ENCODE measurements around the gene UNC13B. TPM values are rescaled to one million over a fixed set of nuclear protein-coding genes. Genes with fewer than 3 reads are reported as not detected.

UNC13B gene
- total RNA-seq, 1 donor from 2014 or later, result 0.84 TPM

DNA sequence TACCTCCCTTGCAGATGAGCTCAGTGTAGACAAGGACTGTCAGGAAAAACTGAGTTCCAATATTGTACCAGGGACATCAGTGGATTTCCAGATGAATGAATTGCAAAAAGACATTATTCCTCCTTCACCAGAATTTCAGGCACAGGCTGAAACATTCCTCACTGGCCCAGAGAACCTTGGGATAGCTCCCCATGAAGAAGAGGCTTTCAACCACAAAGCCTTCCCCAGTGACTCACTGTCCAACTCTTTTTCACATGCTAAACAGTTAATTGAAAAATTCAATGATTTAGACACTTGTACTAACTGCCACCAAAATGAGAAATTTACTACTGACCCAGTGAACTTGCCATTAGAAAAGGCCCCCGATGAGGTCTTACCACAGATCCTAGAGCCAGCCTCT, 144.5 kb downstream of the UNC13B start:
- H3K4me3 Mint-ChIP-seq (ENCODE audit: low read depth), result no peak overlapping the region
- H3K27me3 Mint-ChIP-seq (ENCODE audit: low read depth), result peaks cover 33% of the 10 kb centered on the region
- no peak for DNase-seq (ENCODE audit: low spot score)
- no peaks in the 10 kb centered on the region for H3K36me3 Mint-ChIP-seq (ENCODE audit: low read depth)
- no peaks in the 10 kb centered on the region for H3K9me3 Mint-ChIP-seq
- intact Hi-C loops (cut with micrococcal nuclease), result no loop called here
- H3K27ac Mint-ChIP-seq, result no peak overlapping the region
- H3K4me1 Mint-ChIP-seq (ENCODE audit: low read depth), result no peaks in the 10 kb centered on the region

DNA sequence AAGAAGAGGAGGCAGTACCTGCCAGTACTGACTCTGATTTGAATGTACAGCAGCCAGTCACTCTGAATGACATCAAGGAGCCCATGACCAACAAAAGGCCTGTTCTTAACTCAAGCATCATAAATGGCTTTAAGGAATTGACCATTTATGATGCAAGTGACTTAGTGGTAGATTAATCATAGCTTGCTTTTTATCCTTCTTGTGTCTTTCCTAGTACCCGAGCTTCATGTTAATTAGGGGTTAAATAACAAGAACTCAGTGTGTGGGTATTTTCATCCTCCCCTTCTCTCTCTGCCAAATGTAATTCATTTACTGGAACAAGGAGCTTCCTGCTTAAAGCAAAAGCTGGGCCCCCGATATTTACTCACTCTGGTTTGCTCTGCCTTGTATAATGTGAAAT, 146.5 kb downstream of the UNC13B start:
- no peak overlapping the region for H3K27ac Mint-ChIP-seq
- H3K4me1 Mint-ChIP-seq (ENCODE audit: low read depth), result no peaks in the 10 kb centered on the region
- DNase-seq (ENCODE audit: low spot score), result no peak
- intact Hi-C loops (cut with micrococcal nuclease), result no loop called here
- no peaks in the 10 kb centered on the region for H3K36me3 Mint-ChIP-seq (ENCODE audit: low read depth)
- no peak overlapping the region for H3K4me3 Mint-ChIP-seq (ENCODE audit: low read depth)
- peaks cover 21% of the 10 kb centered on the region for H3K27me3 Mint-ChIP-seq (ENCODE audit: low read depth)
- H3K9me3 Mint-ChIP-seq, result no peaks in the 10 kb centered on the region

DNA sequence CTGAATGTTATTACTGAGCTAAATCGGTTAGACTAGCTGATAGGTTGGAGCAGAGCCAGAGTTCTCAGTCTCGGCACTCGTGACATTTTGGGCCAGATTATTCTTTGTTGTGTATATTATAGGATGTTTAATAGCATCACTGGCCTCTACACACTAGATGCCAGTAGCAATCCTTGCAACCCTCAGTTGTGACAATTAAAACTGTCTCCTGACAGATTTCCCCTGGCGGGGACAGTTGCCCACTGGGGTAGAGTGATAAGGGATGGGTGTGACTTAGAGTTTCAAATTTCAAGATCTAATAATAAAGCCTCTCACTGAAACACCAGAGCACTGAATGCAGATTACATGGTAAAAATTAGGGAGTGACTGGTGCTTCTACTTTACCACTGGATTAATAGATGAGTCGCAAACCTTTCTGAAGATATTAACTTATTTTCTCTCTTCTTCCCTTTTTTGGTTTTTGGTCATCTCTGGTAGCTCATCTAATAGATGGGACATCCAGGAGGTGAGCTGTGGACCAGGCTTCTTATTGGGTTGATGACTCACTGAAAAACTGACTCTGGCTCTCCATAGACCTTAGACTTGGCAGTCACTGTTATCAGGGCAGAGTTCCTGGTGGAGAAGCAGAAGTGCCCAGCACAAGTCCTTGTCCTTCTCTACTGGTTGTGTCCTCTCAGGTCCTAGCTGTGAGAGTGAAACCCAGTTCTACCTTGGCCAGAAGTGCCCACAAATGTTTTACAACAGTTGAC, 150.3 kb downstream of the UNC13B start:
- peaks cover 3% of the 10 kb centered on the region for H3K27me3 Mint-ChIP-seq (ENCODE audit: low read depth)
- no peak overlapping the region for H3K4me3 Mint-ChIP-seq (ENCODE audit: low read depth)
- no peak for DNase-seq (ENCODE audit: low spot score)
- H3K36me3 Mint-ChIP-seq (ENCODE audit: low read depth), result no peaks in the 10 kb centered on the region
- H3K4me1 Mint-ChIP-seq (ENCODE audit: low read depth), result no peaks in the 10 kb centered on the region
- intact Hi-C loops (cut with micrococcal nuclease), result no loop called here
- no peaks in the 10 kb centered on the region for H3K9me3 Mint-ChIP-seq
- H3K27ac Mint-ChIP-seq, result no peak overlapping the region

DNA sequence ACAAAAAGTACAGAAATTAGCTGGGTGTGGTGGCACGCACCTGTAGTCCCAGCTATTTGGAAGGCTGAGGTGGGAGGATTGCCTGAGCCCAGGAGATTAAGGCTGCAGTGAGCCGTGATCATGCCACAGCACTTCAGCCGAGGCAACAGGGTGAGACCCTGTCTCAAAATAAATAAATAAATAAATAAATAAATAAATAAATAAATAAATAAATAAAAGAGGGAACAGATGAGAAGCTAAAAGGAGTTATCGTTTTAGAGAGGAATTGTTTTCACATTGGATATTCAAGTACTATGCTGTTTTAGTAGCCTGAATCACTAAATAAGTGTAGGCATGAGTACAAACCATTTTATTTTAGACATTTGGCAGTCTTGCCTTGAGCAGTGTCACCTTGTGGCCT, 151.7 kb downstream of the UNC13B start:
- no peak overlapping the region for H3K27ac Mint-ChIP-seq
- H3K4me1 Mint-ChIP-seq (ENCODE audit: low read depth), result no peaks in the 10 kb centered on the region
- DNase-seq (ENCODE audit: low spot score), result no peak
- no peaks in the 10 kb centered on the region for H3K36me3 Mint-ChIP-seq (ENCODE audit: low read depth)
- H3K9me3 Mint-ChIP-seq, result no peaks in the 10 kb centered on the region
- H3K27me3 Mint-ChIP-seq (ENCODE audit: low read depth), result no peaks in the 10 kb centered on the region
- intact Hi-C loops (cut with micrococcal nuclease), result no loop called here
- H3K4me3 Mint-ChIP-seq (ENCODE audit: low read depth), result no peak overlapping the region

DNA sequence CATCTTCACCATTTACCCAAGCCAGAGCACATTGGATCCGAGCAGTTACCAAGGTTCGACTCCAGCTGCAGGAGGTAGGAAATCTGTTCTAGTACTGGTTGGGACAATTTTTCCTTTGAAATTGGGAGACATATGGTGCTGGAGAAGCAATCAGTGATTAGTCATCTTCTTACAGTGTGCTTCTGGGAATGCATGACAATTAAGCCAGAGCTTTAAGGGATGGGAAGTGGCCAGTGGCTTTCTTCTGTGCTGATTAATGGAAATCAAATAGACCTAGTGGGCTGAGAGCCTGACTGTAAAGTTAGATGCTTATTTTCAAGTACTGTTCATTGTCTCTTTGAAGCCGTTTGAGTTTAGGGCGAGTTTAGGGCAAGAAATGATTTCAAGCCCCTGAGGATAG, 152.1 kb downstream of the UNC13B start:
- no peak for DNase-seq (ENCODE audit: low spot score)
- Mint-ChIP-seq H3K27ac (no peak overlapping the region), H3K36me3 (ENCODE audit: low read depth) (no peaks in the 10 kb centered on the region), H3K4me3 (ENCODE audit: low read depth) (no peak overlapping the region), H3K27me3 (ENCODE audit: low read depth) (no peaks in the 10 kb centered on the region), H3K4me1 (ENCODE audit: low read depth) (no peaks in the 10 kb centered on the region), H3K9me3 (no peaks in the 10 kb centered on the region)
- intact Hi-C loops (cut with micrococcal nuclease), result no loop called here

DNA sequence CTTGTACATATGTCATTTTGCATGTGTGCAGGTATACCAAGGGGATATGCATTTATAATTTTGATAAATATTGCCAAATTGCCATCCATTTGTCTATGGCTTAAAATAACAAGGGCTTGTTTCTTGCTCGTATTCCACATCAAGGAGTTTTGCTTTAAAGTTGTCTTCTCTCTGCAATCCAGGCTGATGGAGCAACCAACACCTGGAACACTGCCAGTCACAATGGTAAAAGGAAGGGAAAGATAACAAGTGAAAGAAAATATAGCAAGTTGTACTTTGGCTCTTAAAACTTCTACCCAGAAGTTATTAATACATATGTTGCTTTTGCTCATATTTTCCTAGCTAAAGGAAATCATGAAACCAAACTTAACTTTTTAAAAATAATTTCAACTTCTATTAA, 156.9 kb downstream of the UNC13B start:
- intact Hi-C loops (cut with micrococcal nuclease), result no loop called here
- no peaks in the 10 kb centered on the region for H3K27me3 Mint-ChIP-seq (ENCODE audit: low read depth)
- no peaks in the 10 kb centered on the region for H3K4me1 Mint-ChIP-seq (ENCODE audit: low read depth)

DNA sequence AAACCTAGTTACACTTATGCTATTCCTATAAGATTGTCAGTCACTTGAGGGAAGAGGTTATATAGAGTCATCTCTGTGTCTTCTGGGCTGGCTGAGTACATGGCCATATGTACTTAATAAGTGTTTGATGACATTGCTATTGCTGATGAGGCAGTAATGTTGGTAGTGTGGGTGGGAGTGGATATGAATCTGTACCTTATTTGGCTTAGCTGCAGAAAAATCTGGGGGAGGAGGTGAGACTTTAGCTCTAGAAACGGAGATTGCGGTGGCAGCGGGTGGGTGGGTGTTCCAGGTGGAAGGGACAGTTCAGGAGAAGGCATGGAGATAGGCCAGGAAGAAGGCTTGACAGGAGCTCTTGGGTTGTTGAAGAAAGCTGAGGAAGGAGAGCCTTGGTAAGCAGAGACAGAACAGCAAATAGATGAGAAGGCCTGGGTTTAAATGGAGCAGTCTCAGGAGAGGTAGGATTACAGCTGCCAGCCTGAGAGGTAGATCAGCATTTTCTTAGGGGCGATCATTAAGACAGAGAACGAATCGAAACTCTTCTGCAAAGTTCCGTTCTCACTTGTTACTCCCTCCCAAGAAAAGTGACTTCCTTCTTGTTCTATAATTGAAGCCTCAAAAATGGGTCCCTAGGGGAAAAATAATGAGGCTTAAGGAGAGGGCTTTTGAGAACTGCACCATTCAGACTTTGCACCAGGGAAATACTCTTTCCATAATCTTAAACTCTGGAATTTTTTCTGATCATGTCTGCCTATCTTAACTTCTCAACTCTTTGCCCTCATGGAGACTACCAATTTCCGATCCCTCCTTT, 160.5 kb downstream of the UNC13B start:
- Mint-ChIP-seq H3K36me3 (ENCODE audit: low read depth) (no peaks in the 10 kb centered on the region), H3K4me1 (ENCODE audit: low read depth) (no peaks in the 10 kb centered on the region), H3K27ac (no peak overlapping the region), H3K27me3 (ENCODE audit: low read depth) (no peaks in the 10 kb centered on the region), H3K4me3 (ENCODE audit: low read depth) (no peak overlapping the region), H3K9me3 (no peaks in the 10 kb centered on the region)
- intact Hi-C loops (cut with micrococcal nuclease), result no loop called here
- no peak for DNase-seq (ENCODE audit: low spot score)

More for the DNA sequence above, 156.9 kb downstream of the UNC13B start:
- H3K4me3 Mint-ChIP-seq (ENCODE audit: low read depth), result no peak overlapping the region
- no peaks in the 10 kb centered on the region for H3K36me3 Mint-ChIP-seq (ENCODE audit: low read depth)
- H3K9me3 Mint-ChIP-seq, result no peaks in the 10 kb centered on the region
- no peak overlapping the region for H3K27ac Mint-ChIP-seq
- no peak for DNase-seq (ENCODE audit: low spot score)

DNA sequence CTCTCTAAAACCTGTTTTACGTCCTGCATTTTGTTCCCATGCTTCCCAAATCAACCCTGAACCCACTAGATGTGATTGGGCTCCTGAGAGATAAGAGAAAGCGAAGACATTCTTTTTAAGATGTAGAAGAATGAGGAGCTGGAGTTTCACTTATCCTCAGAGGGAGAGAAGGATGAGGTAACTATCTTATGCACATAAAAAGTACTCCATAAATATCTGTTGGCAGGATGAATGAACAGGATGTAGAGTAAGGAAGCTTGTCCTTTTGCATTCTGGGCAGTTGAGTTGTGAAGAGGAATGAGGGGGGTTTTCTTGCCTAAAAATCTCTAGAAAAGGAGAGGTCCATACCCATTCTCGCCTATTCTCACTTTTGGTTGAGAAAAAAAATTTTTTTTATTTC, 163.2 kb downstream of the UNC13B start:
- H3K27me3 Mint-ChIP-seq (ENCODE audit: low read depth), result no peaks in the 10 kb centered on the region
- DNase-seq (ENCODE audit: low spot score), result no peak
- no peak overlapping the region for H3K4me3 Mint-ChIP-seq (ENCODE audit: low read depth)
- no peak overlapping the region for H3K27ac Mint-ChIP-seq
- intact Hi-C loops (cut with micrococcal nuclease), result no loop called here
- H3K36me3 Mint-ChIP-seq (ENCODE audit: low read depth), result no peaks in the 10 kb centered on the region
- H3K4me1 Mint-ChIP-seq (ENCODE audit: low read depth), result no peaks in the 10 kb centered on the region
- H3K9me3 Mint-ChIP-seq, result no peaks in the 10 kb centered on the region

DNA sequence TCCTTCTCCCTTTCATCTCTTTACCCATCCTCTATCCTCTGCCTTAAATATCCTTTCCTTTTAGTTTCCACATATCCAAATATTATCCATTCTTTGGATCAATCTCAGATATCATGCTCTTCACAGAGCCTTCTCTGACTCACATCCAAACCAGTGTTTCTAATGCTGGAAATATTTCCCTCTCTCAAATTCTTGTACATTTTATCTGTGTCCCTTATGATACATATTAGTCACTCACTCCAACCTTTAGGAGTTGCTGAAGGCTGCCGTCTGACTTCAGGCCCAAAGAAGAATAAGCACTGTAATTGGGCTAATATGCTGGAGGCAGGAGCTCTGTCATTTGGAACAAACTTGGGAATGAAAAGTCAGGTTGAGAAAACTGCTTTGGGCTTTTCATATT, 171.7 kb downstream of the UNC13B start:
- Mint-ChIP-seq H3K4me3 (ENCODE audit: low read depth) (no peak overlapping the region), H3K27me3 (ENCODE audit: low read depth) (peaks cover 5% of the 10 kb centered on the region), H3K9me3 (no peaks in the 10 kb centered on the region), H3K36me3 (ENCODE audit: low read depth) (no peaks in the 10 kb centered on the region), H3K27ac (no peak overlapping the region), H3K4me1 (ENCODE audit: low read depth) (no peaks in the 10 kb centered on the region)
- DNase-seq (ENCODE audit: low spot score), result no peak
- intact Hi-C loops (cut with micrococcal nuclease), result no loop called here

DNA sequence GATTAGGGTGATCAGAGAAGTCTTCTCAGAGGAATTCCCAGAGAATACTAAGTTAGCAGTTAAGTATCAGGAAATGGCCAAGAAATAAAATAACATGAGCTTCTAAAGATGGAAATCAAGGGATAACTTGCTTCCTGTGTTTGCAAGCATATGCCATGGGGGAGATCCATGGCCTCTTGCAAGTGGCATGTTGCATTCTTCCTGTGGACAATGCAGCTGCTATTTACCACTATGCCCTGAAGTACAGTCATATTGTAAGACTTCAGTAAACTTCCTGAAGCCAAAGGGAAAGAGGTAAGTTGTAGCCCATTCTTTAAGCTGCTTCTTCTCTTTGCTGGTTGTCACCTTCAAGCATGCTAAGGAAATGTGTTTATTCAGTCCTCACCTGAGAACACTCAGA, 173.4 kb downstream of the UNC13B start:
- no peak for DNase-seq (ENCODE audit: low spot score)
- no peaks in the 10 kb centered on the region for H3K36me3 Mint-ChIP-seq (ENCODE audit: low read depth)
- H3K4me3 Mint-ChIP-seq (ENCODE audit: low read depth), result no peak overlapping the region
- H3K4me1 Mint-ChIP-seq (ENCODE audit: low read depth), result no peaks in the 10 kb centered on the region
- H3K27me3 Mint-ChIP-seq (ENCODE audit: low read depth), result peaks cover 5% of the 10 kb centered on the region
- intact Hi-C loops (cut with micrococcal nuclease), result no loop called here
- H3K9me3 Mint-ChIP-seq, result no peaks in the 10 kb centered on the region
- no peak overlapping the region for H3K27ac Mint-ChIP-seq

DNA sequence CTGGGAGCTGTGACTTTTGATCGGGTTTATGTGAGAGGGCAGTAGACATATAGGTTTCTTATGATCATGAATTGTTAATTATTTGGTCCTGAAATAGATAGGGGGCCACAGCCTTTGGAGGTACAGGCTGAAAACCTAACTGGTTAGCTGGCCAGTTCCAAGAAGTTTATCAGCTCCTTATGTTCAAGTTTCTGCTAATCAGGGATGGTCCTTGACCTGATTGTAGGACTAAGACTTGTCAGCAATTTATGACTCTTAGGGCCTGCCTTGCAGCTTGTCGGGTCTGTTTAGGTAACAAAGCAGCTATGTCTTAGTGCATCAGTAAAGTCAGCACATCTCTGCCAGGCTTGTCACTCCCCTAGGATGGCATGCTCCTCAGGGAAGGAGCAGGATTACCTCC, 176.3 kb downstream of the UNC13B start:
- no peaks in the 10 kb centered on the region for H3K9me3 Mint-ChIP-seq
- H3K4me1 Mint-ChIP-seq (ENCODE audit: low read depth), result no peaks in the 10 kb centered on the region
- H3K27me3 Mint-ChIP-seq (ENCODE audit: low read depth), result peaks cover 8% of the 10 kb centered on the region
- DNase-seq (ENCODE audit: low spot score), result no peak
- H3K27ac Mint-ChIP-seq, result no peak overlapping the region
- H3K4me3 Mint-ChIP-seq (ENCODE audit: low read depth), result no peak overlapping the region
- intact Hi-C loops (cut with micrococcal nuclease), result no loop called here
- no peaks in the 10 kb centered on the region for H3K36me3 Mint-ChIP-seq (ENCODE audit: low read depth)

DNA sequence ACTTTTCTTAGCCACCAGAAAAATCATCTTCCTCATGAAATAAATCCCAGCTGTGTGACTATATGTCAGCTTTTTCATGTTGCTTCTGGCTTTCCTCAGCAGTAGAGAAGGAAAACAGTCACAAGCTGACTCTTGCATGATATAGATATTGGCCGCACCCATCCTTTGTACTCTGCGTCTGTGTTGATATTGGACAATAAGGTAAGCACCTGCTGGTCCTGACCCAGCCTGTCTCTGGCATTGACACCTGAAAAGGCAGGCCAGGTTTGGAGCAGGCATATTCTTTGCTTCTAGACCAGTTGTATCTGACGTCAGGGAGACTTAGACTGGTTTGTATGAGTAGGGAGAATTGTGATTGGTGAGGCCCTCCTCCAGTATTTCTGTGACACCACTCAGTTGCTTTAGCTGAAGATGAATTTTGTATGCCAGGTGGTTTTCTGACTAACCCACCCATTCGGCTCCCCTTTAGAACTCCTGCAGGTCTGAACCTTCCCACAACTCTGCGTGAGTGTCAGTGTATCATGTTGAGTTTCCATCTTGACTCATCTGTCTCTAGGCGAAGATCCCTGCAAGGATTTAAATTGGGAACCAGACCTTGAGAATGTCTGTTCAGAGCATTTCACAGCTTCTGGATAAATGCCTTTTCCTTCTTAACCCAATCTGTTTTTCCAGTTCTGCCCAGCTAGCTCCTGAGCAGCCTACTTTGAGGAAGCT, 176.9 kb downstream of the UNC13B start:
- DNase-seq (ENCODE audit: low spot score), result no peak
- Mint-ChIP-seq H3K4me3 (ENCODE audit: low read depth) (no peak overlapping the region), H3K27ac (no peak overlapping the region), H3K27me3 (ENCODE audit: low read depth) (peaks cover 8% of the 10 kb centered on the region), H3K4me1 (ENCODE audit: low read depth) (no peaks in the 10 kb centered on the region), H3K36me3 (ENCODE audit: low read depth) (no peaks in the 10 kb centered on the region), H3K9me3 (no peaks in the 10 kb centered on the region)
- intact Hi-C loops (cut with micrococcal nuclease), result no loop called here

DNA sequence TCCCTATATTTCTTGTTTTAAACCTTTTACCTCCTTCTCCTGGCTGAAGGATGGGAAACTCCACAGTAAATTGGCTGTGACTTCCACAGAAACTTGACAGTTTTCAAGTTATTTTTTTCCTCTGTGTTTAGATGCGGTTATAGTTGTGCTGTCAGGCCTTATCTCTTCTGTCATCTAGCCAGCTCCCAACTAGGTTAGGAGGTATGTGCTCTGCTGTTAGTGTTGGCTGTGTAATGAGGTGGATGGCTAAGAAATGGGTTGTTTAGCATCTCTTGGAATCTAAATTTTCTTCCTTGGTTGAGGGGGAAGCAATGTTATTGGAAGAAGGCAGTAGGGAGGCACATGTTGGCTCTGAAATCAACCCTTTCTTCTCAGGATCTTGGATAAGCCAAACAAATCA, 178.2 kb downstream of the UNC13B start:
- DNase-seq (ENCODE audit: low spot score), result no peak
- no peaks in the 10 kb centered on the region for H3K4me1 Mint-ChIP-seq (ENCODE audit: low read depth)
- no peaks in the 10 kb centered on the region for H3K36me3 Mint-ChIP-seq (ENCODE audit: low read depth)
- no peaks in the 10 kb centered on the region for H3K9me3 Mint-ChIP-seq
- peaks cover 8% of the 10 kb centered on the region for H3K27me3 Mint-ChIP-seq (ENCODE audit: low read depth)
- intact Hi-C loops (cut with micrococcal nuclease), result no loop called here
- no peak overlapping the region for H3K4me3 Mint-ChIP-seq (ENCODE audit: low read depth)
- no peak overlapping the region for H3K27ac Mint-ChIP-seq

Data from activated T-helper 2 cell treated with anti-CD3 and anti-CD28 coated beads, Interferon-gamma antibody, Interleukin-2, Interleukin-4, amounts not matched to agents 10 μg/mL and 5 μg/mL and 100 μg/mL, durations not matched to agents 14 hours and 24 hours and 36 hours (primary cell).